ENCODE data around the gene PHAF1. TPM values are rescaled to one million over a fixed set of nuclear protein-coding genes. Genes with fewer than 3 reads are reported as not detected.
A peak's percentile ranks its signal among the peaks of the same experiment; 100 is the strongest.
"Not testable (repeated sequence)": the region's sequence is repeated elsewhere in the genome, so short reads cannot be mapped to it uniquely, and the experiment has no call there.

The PHAF1 gene
- total RNA-seq, 4 donors from 2014 or later: 44.0 to 60.9 (median 53.1) TPM

DNA sequence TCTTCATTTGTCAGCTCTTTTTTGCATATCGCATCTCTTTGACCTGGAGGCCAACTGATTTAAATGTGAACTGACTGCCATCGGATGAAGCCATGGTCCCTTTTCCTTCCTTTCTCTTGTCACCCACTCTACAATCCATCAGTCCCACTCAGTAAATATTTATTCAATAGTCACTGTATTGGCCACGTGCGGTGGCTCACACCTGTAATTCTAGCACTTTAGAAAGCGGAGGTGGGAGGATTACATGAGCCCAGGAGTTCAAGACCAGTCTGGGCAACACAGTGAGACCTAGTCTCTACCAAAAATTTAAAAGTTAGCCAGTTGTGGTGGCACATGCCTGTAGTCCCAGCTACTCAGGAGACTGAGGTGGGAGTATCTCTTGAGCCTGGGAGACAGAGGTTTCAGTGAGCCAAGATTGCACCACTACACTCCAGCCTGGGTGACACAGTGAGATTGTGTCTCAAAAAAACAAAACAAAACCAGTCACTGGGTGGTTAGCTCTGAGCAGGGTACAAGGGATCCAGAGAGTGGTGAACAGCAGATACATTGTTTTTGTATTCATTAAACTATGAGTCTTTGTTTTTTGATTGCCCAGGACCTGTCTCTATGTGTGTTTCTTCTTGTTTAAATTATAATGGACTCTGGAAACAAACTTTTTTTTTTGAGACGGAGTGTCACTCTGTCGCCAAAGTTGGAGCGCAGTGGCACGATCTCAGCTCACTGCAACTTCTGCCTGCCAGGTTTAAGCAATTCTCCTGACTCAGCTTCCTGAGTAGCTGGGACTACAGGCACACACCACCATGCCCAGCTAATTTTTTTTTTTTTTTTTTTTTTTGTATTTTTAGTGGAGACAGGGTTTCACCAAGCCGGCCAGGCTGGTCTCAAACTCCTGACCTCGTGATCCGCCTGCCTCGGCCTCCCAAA is 6.9 kb downstream of the PHAF1 start:
- H3K4me3 ChIP-seq: no peak overlapping the region
- no peaks in the 10 kb centered on the region for H3K9me3 ChIP-seq
- H3K27ac ChIP-seq: peak overlapping the region; percentile 12
- H3K36me3 ChIP-seq: peaks cover 13% of the 10 kb centered on the region
- 82% methylated on average over 13 of the region's 13 CpGs for WGBS
- no peak for TF ChIP-seq EP300 (IDR thresholded peaks at IDR 0.05)
- no peak for TF ChIP-seq POLR2AphosphoS5 (IDR thresholded peaks at IDR 0.05)
- no peak for TF ChIP-seq POLR2A (IDR thresholded peaks at IDR 0.05)
- TF ChIP-seq, protein P1, sequence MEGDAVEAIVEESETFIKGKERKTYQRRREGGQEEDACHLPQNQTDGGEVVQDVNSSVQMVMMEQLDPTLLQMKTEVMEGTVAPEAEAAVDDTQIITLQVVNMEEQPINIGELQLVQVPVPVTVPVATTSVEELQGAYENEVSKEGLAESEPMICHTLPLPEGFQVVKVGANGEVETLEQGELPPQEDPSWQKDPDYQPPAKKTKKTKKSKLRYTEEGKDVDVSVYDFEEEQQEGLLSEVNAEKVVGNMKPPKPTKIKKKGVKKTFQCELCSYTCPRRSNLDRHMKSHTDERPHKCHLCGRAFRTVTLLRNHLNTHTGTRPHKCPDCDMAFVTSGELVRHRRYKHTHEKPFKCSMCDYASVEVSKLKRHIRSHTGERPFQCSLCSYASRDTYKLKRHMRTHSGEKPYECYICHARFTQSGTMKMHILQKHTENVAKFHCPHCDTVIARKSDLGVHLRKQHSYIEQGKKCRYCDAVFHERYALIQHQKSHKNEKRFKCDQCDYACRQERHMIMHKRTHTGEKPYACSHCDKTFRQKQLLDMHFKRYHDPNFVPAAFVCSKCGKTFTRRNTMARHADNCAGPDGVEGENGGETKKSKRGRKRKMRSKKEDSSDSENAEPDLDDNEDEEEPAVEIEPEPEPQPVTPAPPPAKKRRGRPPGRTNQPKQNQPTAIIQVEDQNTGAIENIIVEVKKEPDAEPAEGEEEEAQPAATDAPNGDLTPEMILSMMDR (IDR thresholded peaks at IDR 0.05): no peak
- DNase-seq (ENCODE audit: low spot score in 2 of 2): peak in 1 of 2 donors; percentile 9
- H3K27me3 ChIP-seq: no peaks in the 10 kb centered on the region
- H3K4me1 ChIP-seq: peaks cover 42% of the 10 kb centered on the region

DNA sequence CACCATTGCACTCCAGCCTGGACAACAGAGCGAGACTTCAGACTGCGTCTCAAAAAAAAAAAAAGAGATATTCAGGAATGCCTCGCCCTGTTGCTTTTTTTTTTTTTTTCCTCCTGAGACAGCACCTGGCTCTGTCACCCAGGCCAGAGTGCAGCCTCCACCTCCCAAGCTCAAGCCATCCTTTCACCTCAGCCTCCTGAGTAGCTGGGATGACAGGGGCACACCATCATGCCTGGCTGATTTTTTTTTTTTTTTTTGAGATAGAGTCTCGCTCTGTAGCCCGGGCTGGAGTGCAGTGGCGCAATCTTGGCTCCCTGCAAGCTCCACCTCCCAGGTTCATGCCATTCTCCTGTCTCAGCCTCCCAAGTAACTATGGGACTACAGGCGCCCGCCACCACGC is 8.0 kb downstream of the PHAF1 start:
- no peaks in the 10 kb centered on the region for H3K9me3 ChIP-seq
- TF ChIP-seq POLR2AphosphoS5 (IDR thresholded peaks at IDR 0.05) (no peak), POLR2A (IDR thresholded peaks at IDR 0.05) (no peak), EP300 (IDR thresholded peaks at IDR 0.05) (no peak)
- TF ChIP-seq, protein P1 (IDR thresholded peaks at IDR 0.05): no peak
- no peak overlapping the region for H3K27ac ChIP-seq
- H3K4me3 ChIP-seq: no peak overlapping the region
- H3K4me1 ChIP-seq: peaks cover 34% of the 10 kb centered on the region
- no peaks in the 10 kb centered on the region for H3K27me3 ChIP-seq
- 100% methylated on average over 7 of the region's 9 CpGs for WGBS
- peak in 1 of 2 donors; percentile 4 for DNase-seq (ENCODE audit: low spot score in 2 of 2)
- peaks cover 21% of the 10 kb centered on the region for H3K36me3 ChIP-seq

DNA sequence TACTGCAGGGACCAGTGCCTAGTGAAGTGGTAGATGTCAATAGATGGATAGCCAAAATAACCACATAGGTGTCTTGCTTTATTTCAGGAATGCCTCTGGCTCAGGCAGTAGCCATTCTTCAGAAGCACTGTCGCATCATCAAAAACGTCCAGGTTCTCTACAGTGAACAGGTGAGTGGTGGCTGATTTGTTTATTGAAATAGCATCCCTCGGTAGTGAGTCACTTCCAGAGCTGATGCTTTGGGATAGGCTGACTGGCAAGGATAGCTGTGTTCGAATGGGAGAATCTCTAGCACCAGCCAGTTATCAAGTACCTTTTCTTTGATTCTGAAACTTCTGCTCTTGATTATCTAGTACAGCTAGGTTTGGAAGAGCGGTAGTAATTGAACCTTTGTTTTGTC is 10.3 kb downstream of the PHAF1 start:
- DNase-seq (ENCODE audit: low spot score in 2 of 2): peak in 1 of 2 donors; percentile 2
- no peaks in the 10 kb centered on the region for H3K9me3 ChIP-seq
- peaks cover 17% of the 10 kb centered on the region for H3K4me1 ChIP-seq
- H3K36me3 ChIP-seq: peaks cover 44% of the 10 kb centered on the region
- no peak overlapping the region for H3K4me3 ChIP-seq
- WGBS: 89% methylated on average over 5 of the region's 5 CpGs
- H3K27ac ChIP-seq: no peak overlapping the region
- H3K27me3 ChIP-seq: no peaks in the 10 kb centered on the region
- TF ChIP-seq, protein P1 (IDR thresholded peaks at IDR 0.05): no peak
- TF ChIP-seq EP300 (IDR thresholded peaks at IDR 0.05) (no peak), POLR2A (IDR thresholded peaks at IDR 0.05) (no peak), POLR2AphosphoS5 (IDR thresholded peaks at IDR 0.05) (no peak)

DNA sequence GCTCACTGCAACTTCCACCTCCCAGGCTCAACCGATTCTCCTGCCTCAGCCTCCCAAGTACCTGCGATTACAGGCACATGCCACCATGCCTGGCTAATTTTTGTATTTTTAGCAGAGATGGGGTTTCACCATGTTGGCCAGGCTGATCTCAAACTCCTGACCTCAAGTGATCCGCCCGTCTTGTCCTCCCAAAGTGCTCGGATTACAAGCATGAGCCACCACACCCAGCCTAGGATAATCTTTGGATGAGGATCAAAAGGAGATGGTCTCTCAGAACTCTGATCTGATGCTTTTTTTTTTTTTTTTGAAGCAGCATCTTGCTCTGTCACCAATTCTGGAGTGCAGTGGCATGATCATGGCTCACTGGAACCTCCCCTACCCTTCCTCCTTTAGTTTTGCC is 13.1 kb downstream of the PHAF1 start:
- WGBS: 92% methylated on average over 5 of the region's 5 CpGs
- not testable (repeated sequence) for H3K9me3 ChIP-seq, H3K4me1 ChIP-seq, H3K27ac ChIP-seq, H3K4me3 ChIP-seq, H3K27me3 ChIP-seq
- DNase-seq (ENCODE audit: low spot score in 2 of 2): peak in 1 of 2 donors; percentile 7
- H3K36me3 ChIP-seq: peaks cover 53% of the 10 kb centered on the region

DNA sequence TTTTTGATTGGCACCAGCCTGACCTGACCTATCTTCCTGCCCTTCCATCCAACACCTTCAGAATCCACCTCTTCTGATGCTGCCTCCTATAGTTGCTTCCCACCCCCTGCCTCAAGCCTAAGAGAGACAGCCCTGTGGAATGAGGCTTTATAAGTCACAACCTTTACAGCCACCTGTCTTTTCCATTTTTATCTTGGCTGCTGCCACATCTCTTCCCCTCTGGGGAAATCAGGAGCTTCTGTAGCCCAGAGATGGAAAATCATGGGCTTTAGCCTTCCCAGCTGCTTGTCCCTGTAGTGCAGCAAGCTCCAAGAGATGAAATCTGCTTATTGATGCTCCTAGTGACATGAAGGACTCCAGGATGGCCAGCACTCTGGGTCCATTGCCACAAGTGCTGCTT is 18.7 kb downstream of the PHAF1 start:
- Histone ChIP-seq H3K27me3 (no peaks in the 10 kb centered on the region), H3K4me3 (no peak overlapping the region), H3K27ac (no peak overlapping the region), H3K36me3 (peaks cover 64% of the 10 kb centered on the region), H3K9me3 (no peaks in the 10 kb centered on the region), H3K4me1 (no peaks in the 10 kb centered on the region)
- no peak for TF ChIP-seq POLR2AphosphoS5 (IDR thresholded peaks at IDR 0.05)
- TF ChIP-seq, protein P1 (IDR thresholded peaks at IDR 0.05): no peak
- no peak for TF ChIP-seq POLR2A (IDR thresholded peaks at IDR 0.05)
- no peak for TF ChIP-seq EP300 (IDR thresholded peaks at IDR 0.05)
- no peak for DNase-seq (ENCODE audit: low spot score in 2 of 2)
